Measurements from ENCODE around the gene EDRF1.

- TF ChIP-seq ZFP30 (CRISPR knock-in tag; IDR thresholded peaks at IDR 0.05), result no peak
- no peak for TF ChIP-seq ARNTL (CRISPR knock-in tag; IDR thresholded peaks at IDR 0.05; ENCODE audit: borderline replicate concordance, low read depth)
- TF ChIP-seq CREB5 (CRISPR knock-in tag; IDR thresholded peaks at IDR 0.05; ENCODE audit: low read depth), result no peak
- no peak for TF ChIP-seq TSHZ2 (CRISPR knock-in tag; IDR thresholded peaks at IDR 0.05)
- no peak for TF ChIP-seq ZNF70 (CRISPR knock-in tag; IDR thresholded peaks at IDR 0.05)
- TF ChIP-seq BACH2 (CRISPR knock-in tag; IDR thresholded peaks at IDR 0.05; ENCODE audit: borderline replicate concordance), result no peak
- TF ChIP-seq RARB (CRISPR knock-in tag; IDR thresholded peaks at IDR 0.05), result no peak
- no peak for TF ChIP-seq ISL1 (CRISPR knock-in tag; IDR thresholded peaks at IDR 0.05)
- no peak for TF ChIP-seq PATZ1 (CRISPR knock-in tag; IDR thresholded peaks at IDR 0.05; ENCODE audit: borderline replicate concordance)
Measured at GRCh38 chr10:125799451-125800182, 80.1 kb downstream of the EDRF1 start.
